Hypothalamus (tissue), 51 donors: ENCODE results near the gene SENP1.

ENCODE experiments used
- DNase-seq, 51 donors: peaks; one replicate each; lab custom pipeline; 2025; lab: John Stamatoyannopoulos, UW

Gene SENP1

GRCh38 chr12:48003226-48004052, 102.4 kb downstream of the SENP1 start:
- DNase-seq = no peak

GRCh38 chr12:48002773-48003218, 103.1 kb downstream of the SENP1 start:
- no peak for DNase-seq

GRCh38 chr12:48002414-48002730, 103.5 kb downstream of the SENP1 start:
- DNase-seq = no peak

- DNase-seq = peak in 12 of 51 donors; percentile 10 to 41 (median 22)
These were observed 104.1 kb downstream of the SENP1 start for GRCh38 chr12:48001505-48002413.

- DNase-seq = peak in 1 of 51 donors; percentile 21
These were observed 104.9 kb downstream of the SENP1 start for GRCh38 chr12:48000878-48001504.

GRCh38 chr12:47999816-48000215, 106.1 kb downstream of the SENP1 start:
- DNase-seq = no peak

GRCh38 chr12:47997321-47997720, 108.6 kb downstream of the SENP1 start:
- no peak for DNase-seq

GRCh38 chr12:47995981-47996401, 109.9 kb downstream of the SENP1 start:
- peak in 18 of 51 donors; percentile 12 to 58 (median 34) for DNase-seq

GRCh38 chr12:47993491-47993890, 112.4 kb downstream of the SENP1 start:
- DNase-seq = no peak
